ENCODE measurements around the gene AKAP8L.

Gene AKAP8L

GRCh38 chr19:15436012-15436825, 17.4 kb upstream of the AKAP8L start:
- DNase-seq (ENCODE audit: extremely low read depth, low read depth), result no peak
- no peak for TF ChIP-seq CTCF (IDR thresholded peaks at IDR 0.05; ENCODE audit: low read depth, low read length)

GRCh38 chr19:15433519-15434069, 14.8 kb upstream of the AKAP8L start:
- TF ChIP-seq CTCF (IDR thresholded peaks at IDR 0.05; ENCODE audit: low read depth, low read length), result no peak
- DNase-seq (ENCODE audit: extremely low read depth, low read depth), result no peak

- TF ChIP-seq CTCF (IDR thresholded peaks at IDR 0.05; ENCODE audit: low read depth, low read length), result no peak
- DNase-seq (ENCODE audit: extremely low read depth, low read depth), result peak; percentile 77
These were observed 14.1 kb upstream of the AKAP8L start for GRCh38 chr19:15432629-15433518.

GRCh38 chr19:15432018-15432494, 13.3 kb upstream of the AKAP8L start:
- no peak for TF ChIP-seq CTCF (IDR thresholded peaks at IDR 0.05; ENCODE audit: low read depth, low read length)
- DNase-seq (ENCODE audit: extremely low read depth, low read depth), result no peak

GRCh38 chr19:15431396-15432017, 12.7 kb upstream of the AKAP8L start:
- TF ChIP-seq CTCF (IDR thresholded peaks at IDR 0.05; ENCODE audit: low read depth, low read length), result no peak
- DNase-seq (ENCODE audit: extremely low read depth, low read depth), result no peak

GRCh38 chr19:15430526-15431120, 11.8 kb upstream of the AKAP8L start:
- DNase-seq (ENCODE audit: extremely low read depth, low read depth), result no peak
- TF ChIP-seq CTCF (IDR thresholded peaks at IDR 0.05; ENCODE audit: low read depth, low read length), result no peak
